Gastroesophageal sphincter (tissue), 3 donors: Measurements from ENCODE around the gene FRAT2.

ENCODE experiments used
- CTCF ChIP-seq, 4 experiments: fragments of 200-600 bp in 2 of 4; fragments of 450-650 bp in 2 of 4; sonication (generic) in 1 of 4; IDR thresholded peaks; one replicate each; pipeline ENCODE4 v1.5.1; 2017 to 2019; ENCODE audit warnings: antibody characterized with exemption in 4 of 4, mild to moderate bottlenecking in 2 of 4, moderate library complexity in 2 of 4
- EP300 ChIP-seq: sonication (generic); formaldehyde crosslinking; IDR thresholded peaks from one replicate; pipeline ENCODE4 v1.6.1; 2017; ENCODE audit warnings: antibody characterized with exemption, mild to moderate bottlenecking
- POLR2A ChIP-seq, 2 donors: fragments of 450-650 bp; IDR thresholded peaks; one replicate each; pipeline ENCODE4 v1.6.1; 2017; ENCODE audit warnings: antibody characterized with exemption in 2 of 2, mild to moderate bottlenecking in 2 of 2, moderate library complexity in 1 of 2
- POLR2AphosphoS5 ChIP-seq: sonication (generic); formaldehyde crosslinking; IDR thresholded peaks from one replicate; pipeline ENCODE4 v1.6.1; 2017; ENCODE audit warnings: antibody characterized with exemption

DNA sequence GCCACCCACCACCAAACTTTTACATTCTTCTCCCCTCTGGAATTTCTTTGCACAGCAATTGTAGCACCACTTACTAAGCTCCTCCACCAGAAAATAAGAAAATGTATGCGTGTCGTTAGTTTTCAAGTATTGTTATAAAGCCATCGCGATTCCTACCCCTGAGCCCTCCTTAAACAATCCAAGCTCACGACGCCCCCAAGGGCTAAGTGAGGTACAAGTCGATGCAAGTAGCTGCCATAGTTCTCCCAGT, 1.3 kb downstream of the FRAT2 start:
- TF ChIP-seq CTCF (IDR thresholded peaks at IDR 0.05) (no peak), POLR2AphosphoS5 (no peak), POLR2A (IDR thresholded peaks at IDR 0.05) (no peak), EP300 (no peak)
